A549 (cell line): ENCODE data around the gene DYNLT4.

Experiments used
- RCOR1 ChIP-seq: fragments of 150-350 bp; IDR thresholded peaks from 2 replicates; pipeline ENCODE4 v1.6.1; 2014; ENCODE audit warnings: antibody characterized with exemption, low read length, low read depth
- RNF2 ChIP-seq: fragments of 200-600 bp; sonication (generic); IDR thresholded peaks from 2 replicates; pipeline ENCODE4 v1.6.1; 2016; ENCODE audit warnings: low read depth, mild to moderate bottlenecking, antibody characterized with exemption, moderate library complexity, borderline replicate concordance
- SREBF2 ChIP-seq: fragments of 450-650 bp; IDR thresholded peaks from 2 replicates; pipeline ENCODE4 v1.6.1; 2014; ENCODE audit warnings: mild to moderate bottlenecking, moderate library complexity
- TP53 ChIP-seq: fragments of 250-450 bp; sonication (Bioruptor Pico); IDR thresholded peaks from 2 replicates; pipeline ENCODE4 v1.5.0; 2021; ENCODE audit warnings: mild to moderate bottlenecking, moderate library complexity
- TF ChIP-seq, protein P1 (sequence below): IDR thresholded peaks from 2 replicates; pipeline ENCODE4 v1.6.1; 2012
- TF ChIP-seq, protein P2 (sequence below): fragments of >200 bp; sonication (Bioruptor Twin); formaldehyde crosslinking; IDR thresholded peaks from 3 replicates; pipeline ENCODE4 v1.5.1; 2016

DNA sequence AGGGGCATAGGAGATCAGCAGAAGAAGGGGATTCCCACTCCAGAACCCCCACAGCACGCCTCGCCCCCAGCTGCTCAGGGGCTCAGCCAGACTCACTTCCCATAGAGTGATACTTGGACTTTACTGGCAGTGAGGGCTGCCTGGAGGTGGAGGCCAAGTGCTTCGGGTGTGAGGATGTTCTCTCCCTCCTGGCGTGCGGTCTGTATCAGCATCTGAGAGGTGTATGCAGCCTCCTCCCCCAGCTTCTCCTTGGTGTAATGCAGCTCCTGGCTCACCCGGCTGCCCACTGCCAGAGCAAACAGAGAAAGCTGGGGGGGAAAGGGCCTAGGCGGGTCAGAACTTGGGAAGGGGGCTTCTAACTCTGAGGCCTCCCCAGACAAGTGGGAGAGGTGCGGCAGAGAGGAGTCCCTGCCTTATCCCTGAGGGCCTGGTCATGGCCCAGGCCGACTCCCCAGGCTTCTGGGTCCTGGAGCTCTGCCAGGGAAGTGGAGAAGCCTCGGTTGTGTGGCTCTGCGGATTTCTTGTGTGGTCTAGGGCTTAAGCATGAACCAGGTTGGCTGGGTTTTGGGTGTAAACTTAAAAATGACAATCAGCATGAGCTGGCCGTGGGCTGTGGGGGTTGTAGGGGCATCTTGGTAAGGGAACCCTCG is 25.0 kb upstream of the DYNLT4 start:
- TF ChIP-seq TP53: no peak
- TF ChIP-seq RNF2: no peak
- TF ChIP-seq, protein P1, sequence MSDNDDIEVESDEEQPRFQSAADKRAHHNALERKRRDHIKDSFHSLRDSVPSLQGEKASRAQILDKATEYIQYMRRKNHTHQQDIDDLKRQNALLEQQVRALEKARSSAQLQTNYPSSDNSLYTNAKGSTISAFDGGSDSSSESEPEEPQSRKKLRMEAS: no peak
- no peak for TF ChIP-seq SREBF2
- TF ChIP-seq, protein P2, sequence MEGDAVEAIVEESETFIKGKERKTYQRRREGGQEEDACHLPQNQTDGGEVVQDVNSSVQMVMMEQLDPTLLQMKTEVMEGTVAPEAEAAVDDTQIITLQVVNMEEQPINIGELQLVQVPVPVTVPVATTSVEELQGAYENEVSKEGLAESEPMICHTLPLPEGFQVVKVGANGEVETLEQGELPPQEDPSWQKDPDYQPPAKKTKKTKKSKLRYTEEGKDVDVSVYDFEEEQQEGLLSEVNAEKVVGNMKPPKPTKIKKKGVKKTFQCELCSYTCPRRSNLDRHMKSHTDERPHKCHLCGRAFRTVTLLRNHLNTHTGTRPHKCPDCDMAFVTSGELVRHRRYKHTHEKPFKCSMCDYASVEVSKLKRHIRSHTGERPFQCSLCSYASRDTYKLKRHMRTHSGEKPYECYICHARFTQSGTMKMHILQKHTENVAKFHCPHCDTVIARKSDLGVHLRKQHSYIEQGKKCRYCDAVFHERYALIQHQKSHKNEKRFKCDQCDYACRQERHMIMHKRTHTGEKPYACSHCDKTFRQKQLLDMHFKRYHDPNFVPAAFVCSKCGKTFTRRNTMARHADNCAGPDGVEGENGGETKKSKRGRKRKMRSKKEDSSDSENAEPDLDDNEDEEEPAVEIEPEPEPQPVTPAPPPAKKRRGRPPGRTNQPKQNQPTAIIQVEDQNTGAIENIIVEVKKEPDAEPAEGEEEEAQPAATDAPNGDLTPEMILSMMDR: no peak
- no peak for TF ChIP-seq RCOR1
